Right forelimb (tissue), 1 donor: Measurements from ENCODE around the gene PIGR.
"Not testable (repeated sequence)": the region's sequence is repeated elsewhere in the genome, so short reads cannot be mapped to it uniquely, and the experiment has no call there.

Experiments
- DNase-seq: peaks from one replicate; pipeline ENCODE4 v3.0.0-alpha.2; 2018

PIGR gene

DNA sequence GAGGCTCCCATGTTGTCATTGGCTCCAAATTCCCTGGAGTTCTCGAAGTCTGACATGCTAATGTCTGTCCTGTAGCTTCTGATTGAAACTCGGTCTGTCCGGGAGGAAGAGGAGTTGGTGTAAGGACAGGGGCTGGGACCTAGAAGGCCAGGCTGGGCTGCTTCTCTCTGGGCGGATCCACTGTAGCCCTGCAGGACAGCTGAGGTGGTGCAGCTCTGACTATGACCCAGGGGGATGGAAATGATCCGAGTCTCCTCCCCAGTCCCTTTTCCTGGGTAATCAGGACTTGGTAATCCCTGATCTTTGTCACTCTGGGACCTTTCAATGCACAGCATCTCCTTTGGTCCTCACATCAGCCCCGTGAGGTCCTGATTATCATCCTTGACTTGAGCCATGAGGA, 14.6 kb downstream of the PIGR start:
- DNase-seq, result no peak

DNA sequence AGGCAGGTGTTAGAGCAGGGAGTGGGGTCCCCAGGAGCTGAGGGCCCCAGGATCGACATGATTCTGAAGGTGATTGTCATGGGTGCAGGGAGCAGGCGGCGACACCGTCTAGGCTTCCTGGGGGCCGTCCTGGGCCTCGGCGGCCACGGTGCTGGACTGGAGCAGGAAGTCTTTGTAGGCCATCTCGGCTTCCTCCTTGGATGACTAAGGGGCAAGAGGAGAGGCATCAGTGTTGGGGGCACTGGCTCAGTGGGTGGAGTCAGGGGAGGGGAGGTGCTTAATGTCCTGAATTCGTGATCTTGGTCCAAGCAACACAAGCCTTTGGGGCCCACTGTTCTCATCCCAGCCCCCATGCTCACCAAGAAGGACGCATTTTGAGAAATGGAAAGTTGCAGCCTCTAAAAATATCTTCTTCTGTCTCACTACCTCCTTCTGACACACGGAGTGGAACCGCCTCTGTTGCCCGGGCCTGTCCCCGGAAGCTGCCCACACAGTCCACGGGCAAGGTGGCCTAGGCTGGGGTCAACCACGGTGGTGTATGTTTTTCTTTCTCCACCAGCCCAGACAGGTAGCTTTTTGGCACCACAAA, 16.0 kb downstream of the PIGR start:
- no peak for DNase-seq

DNA sequence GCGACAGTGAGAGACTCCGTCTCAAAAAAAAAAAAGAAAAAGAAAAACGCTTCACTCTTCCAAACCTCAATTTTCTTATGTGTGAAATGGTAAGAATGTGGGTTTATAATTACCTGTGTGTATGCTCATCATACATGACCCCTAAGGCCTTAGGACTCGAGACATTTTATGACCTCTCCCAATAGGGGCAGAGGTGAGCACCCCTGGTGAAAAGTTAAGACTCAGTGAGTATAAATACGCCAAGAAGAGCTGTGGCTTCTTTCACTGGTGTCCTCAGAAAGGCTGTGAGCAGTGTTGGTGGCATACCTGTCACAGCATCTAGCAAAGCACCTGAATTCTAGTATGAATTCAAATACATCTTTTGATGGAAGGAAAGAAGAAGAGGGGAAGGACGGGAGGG, 16.7 kb downstream of the PIGR start:
- DNase-seq, result no peak

DNA sequence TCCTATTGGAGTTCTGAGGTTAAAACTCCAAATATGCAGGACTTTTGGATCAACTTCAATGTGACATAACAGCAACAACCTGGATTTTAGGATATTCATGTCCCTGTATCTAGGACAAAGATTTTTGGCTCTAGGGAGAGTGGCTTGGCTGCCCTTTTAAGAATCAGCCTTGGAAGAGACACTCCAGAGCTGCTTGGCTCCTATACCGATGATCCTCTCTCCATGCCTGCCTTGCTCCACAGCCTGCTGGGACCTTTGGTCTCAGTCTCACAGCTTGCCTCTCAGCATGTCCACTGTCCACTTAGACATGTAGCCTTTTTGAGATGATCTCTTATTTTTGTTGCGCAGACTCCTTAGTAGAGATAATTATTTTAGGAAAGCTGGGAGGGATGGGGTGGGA, 20.0 kb downstream of the PIGR start:
- DNase-seq, result no peak

DNA sequence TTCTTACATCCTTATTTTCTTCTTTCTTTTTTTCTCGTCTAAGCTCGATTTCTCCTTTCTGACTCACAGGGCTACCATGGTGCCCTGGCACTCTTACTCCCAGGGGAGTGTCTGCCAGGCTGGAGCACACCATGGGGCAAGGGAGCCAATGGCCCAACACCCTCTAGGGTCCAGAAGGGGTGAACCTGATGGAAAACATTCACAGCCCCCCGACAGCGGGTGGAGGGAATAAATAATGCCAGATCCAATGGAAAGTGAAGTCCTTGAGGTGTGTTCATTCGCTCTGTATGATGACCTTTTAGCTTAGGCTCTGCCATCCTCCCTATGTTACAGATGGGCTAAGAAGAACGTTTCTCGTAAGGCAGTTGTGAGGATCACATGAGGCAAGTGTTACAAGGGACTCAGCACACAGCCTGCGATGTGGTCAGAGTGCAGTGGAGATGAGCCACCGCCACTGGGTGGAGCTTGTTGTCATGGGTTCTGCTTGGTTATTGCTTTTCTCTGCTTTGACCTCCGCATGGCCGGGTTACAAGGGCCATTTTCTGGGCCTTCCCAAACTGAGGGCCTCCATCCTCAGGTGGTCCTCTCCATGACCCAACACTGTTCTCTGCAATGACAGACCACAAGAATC, 21.0 kb downstream of the PIGR start:
- no peak for DNase-seq

DNA sequence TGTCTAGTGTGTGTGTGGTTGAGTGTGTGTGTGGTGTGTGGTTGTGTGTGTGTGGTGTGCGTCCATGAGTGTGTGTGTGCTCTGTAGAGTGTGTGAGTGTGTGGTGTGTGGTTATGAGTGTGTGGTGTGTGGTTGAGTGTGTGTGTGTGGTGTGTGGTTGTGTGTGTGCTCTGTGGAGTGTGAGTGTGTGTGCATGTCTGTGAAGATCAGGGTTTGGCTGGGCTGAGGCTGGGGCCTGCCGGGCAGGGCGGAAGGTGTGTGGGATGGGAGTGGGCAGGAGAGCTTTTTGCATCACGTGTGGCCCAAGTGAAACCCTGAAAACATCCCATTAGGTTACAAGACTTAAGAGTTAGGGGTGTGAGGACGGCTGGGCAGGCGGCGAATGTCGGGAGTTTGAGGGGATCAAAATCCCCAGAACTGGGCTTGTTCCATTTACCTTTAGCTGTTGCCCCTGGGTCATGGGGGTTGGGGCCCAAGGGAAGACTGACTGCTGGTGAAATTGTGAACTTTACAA, 21.6 kb downstream of the PIGR start:
- DNase-seq, result no peak

DNA sequence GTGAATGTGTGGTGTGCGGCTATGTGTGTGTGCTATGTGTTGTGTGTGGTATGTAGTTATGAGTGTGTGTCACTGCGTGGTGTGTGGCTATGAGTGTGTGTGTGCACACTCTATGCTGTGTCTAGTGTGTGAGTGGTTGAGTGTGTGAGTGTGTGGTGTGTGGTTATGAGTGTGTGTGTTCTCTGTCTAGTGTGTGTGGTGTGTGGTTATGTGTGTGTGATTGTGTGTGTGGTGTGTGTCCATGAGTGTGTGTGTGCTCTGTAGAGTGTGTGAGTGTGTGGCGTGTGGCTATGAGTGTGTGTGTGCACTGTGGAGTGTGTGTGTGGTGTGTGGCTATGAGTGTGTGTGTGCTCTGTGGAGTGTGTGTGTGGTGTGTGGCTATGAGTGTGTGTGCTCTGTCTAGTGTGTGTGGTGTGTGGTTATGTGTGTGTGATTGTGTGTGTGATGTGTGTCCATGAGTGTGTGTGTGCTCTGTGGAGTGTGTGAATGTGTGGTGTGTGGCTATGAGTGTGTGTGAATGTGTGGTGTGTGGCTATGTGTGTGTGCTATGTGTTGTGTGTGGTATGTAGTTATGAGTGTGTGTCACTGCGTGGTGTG, 22.2 kb downstream of the PIGR start:
- not testable (repeated sequence) for DNase-seq

DNA sequence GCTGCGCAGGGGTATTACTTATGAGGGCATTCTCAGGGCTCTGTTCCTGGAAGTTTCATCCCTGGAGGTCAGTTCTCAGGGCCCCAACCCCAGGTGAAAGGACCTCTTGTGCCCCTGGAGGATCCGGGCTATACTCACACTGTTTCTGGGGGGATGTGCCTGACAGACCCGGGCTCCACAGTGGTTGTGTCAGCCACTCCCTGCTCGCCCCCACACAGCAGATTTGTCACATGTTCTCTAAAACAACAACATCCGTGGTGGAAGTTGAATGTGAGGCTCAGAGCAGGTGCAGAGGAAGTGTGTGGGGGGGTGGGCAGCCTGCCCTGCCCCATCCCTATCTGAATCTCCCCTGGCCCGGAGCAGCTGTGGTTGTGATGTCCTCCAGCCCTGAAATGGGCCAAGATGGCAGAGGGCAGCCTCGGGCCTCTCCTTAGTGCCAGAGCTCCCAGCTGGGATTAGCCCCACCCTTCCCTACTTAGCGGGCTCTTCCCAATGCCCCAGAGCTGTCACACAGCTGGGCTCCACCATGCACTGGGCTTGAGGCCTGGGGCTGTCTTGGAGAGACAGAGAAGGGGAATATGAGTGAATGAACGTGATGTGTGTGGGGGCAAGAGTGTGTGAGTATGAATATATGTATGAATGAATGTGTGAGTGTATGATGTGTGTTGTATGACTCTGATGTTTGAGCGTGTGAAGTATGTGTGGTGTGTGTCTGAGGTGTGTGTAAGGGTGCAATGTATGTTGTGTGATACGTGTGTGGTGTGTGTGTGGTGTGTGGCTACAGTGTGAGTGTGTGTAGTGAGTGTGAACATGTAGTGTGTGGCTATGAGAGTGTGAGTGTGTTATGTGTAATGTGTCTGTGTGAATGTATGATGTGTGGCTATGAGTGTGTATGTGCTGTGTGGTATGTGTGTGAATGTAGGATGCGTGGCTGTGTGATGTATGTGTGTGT, 23.0 kb downstream of the PIGR start:
- DNase-seq, result no peak

DNA sequence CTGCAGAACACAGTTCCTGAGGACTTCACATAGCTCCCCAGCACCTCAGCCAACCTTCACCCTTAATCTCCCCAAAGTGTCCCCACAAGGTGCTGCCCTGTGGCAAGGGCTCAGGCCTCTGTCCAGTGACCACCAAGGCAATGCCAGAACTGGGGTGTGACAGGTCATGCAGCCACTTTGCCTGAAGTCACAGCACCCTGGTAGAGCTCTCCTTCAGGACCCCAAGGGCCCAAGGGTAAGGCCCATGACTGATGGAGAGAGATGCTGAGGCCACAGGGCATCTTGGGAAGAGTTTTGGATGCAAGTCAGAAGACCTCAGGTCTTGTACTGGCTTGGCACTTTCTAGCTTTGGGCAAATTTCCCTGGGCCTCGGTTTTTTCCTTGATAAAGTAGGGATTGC, 23.7 kb downstream of the PIGR start:
- no peak for DNase-seq

DNA sequence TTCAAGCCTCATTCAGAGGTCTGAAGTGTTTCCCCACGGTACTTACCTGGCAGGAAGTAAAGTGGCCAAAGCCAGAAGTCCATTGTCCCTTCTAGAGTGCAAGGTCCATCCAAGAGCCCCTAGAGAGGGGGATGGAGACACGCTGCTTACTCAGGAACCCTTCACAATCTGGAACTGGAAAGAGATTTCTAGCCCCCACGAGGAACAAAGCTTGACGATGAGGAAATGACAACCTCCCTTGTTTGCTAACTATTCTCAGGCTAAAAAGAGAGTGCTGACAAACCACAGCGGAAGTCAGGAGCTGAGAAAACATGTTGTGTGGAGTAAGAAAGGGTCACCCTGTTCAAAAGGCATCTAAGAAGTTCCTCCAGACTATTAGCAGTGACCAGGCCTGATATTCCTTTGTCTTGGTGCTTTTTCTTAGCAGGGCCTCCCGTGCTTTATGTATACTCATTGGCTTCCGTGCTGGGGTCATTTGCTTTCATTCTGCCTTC, 24.4 kb downstream of the PIGR start, which contains the start of gene FCMR:
Gene FCMR, minus strand, starts transcription at position 170 of the 494 bp plus-strand sequence. Its CDS starts 87 bp downstream, at position 83.
- no peak for DNase-seq

DNA sequence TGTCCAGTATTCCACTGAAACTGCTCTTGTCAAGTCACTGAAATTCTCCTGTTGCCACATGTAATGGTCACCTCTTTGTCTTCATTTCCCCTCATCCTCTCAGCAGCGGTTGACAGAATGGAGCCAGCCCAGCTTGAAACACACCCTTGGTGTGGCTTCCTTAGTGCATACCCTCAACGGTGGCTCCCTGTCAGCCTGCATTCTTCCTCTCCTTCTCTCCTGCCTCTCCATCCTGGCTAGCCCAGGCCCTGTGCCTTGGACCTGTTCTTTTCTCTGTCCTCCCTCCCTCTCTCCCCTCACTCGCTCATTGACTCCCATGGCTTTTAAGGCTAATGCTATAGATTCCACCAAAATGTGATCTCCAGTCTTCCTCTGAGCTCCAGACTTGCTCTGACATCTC, 28.2 kb downstream of the PIGR start:
- no peak for DNase-seq

DNA sequence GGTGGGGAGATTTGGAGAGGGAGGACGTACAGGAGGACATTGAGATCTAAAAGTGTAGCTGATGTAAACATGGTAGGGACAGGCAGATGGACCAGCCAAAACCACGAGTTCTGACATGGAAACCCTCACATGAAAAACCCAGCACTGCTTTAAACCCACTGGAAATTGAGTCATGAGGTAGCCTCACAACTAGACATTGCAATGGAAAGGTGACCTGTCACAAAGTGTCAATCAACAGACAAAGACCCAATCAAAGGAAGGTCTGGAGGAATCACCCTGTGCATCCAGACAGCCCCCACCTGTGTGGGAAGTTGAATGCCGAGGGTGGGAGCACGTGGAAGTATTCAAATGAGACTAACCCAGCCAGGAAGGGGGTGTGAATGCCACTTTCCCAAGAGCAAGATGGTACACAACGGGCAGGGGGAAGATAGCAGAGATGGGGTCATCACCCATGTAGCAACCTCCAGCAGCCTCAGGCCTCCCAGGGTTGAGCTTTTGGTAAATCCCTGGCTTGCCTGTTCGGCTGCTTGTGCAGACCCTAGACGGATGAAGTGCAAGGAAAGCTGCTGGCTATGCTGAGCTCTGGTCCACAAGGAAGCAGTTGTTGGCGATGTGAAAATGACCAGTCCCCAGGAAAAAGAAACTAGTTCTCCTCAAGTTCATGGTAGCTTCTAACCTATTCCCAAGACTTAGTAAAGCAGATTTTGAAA, 30.1 kb downstream of the PIGR start:
- DNase-seq, result no peak

DNA sequence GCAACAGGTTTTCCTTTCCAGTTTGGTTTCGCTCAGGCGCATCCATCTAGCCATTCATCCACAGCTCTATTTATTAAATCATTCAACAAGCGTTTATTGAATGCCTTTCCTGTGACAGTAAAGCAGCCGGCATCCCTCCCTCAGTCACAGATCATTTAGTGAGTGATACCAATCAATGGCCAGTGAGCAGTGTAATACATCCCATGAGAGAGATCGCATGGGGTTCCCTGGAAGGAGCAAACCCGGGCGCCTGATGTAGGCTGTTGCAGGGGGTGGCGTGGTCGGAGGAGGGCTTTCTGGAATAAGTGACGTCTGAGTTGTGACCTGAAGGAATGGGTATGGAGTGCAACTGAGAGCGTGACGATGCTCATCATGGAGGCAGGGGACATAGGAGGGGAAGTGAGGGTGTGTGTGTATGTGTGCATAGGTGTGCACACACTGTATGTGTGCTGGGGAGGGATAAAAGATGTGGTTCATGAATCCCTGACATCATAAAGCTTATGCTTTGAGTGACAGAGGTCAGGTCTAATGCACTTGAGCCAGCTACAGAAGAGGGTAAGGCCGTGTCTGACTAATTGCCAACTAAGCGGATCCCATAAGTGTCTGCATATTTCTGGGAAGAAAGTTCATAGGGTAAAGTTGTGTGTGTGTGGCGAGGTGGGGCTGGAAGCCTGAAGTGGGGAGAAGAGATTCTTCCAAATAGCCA, 31.1 kb downstream of the PIGR start:
- DNase-seq, result no peak

DNA sequence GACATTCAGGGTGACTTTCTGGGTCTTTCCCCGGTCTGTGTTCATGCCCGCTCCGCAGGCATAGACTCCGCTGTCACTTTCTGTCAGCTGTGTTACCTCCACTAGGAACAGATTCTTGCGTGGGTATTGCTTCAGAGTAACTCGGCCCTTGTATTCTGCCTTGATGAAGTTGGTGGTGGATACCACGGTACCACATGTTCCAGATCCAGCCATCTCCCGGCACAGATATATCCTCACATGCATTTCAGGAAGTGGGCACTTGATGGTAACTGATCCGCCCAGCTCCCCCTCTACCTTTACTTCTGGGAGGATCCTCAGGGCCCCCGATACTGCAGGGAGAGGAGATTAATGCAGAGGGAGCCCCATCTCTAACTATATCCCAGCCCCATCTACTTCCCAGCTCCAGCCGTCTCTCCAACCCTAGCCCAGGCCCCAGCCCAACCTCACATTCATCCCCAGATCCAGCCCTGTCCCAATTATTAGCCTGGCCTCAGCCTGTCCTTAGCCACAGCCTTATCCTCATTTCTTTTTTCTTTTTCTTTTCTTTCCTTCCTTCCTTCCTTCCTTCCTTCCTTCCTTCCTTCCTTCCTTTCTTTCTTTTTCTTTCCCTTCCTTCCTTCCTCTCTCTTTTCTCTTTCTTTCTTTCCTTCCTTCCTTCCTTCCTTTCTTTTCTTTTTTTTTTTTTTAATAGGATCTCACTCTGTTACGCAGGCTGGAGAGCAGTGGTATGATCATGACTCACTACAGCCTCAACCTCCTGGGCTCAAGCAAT, 32.3 kb downstream of the PIGR start:
- DNase-seq, result no peak

DNA sequence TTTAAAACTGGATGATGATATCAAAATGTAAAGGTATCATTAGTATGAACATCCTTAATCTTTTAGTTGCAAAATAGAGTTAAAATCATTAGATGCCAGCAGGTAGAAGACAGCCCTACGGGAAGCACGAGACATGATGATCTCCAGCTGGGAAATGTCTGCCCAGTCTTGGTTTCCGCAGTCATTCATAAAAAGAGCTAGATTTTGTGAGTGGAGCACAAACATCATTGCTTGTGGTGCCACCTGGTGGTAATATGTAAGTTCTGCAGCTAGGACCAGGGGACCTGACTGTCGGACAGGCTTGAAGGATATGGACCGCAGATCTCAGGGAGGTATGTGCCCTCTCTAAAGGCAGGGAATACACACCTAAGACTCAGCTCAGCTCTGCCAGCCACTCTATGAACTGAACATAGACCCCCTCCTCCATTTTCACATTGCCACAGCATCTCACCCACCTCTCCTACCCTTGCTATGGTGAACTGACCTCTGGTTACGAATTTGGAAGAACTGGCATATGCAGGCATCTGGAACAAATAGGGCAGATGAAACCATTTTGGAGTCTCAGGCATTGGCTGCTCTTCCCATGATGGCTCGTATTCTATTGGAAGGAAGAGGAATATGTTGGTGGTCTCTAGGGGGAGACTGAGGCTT, 33.7 kb downstream of the PIGR start:
- peak; percentile 74 for DNase-seq

DNA sequence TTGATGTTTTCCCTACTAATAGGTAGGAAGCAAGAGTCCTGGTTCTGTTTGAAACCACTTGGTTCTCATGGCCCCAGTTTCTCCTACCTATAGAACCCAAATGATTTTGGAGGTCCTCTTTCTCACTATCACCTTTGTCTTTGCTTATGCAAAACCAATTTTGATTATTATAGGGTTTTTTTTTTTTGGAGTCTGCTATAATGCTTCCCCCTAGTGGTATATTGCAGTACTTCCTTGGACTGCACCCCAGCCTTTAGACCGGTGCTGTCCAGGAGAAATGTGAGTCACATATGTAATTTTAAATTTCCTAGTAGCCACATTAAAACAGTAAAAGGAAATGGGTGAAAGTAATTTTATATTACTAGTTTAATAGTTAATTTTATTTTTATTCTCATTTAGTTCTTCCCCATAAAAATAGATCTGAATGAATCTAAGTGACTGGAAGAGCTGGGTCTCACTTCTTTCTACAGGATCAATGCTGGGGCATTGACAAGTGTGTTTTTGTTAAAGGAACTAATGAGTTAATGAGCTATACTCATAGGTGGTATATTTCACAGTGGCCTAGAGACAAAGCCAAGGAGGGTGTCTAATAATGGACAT, 35.1 kb downstream of the PIGR start:
- no peak for DNase-seq

DNA sequence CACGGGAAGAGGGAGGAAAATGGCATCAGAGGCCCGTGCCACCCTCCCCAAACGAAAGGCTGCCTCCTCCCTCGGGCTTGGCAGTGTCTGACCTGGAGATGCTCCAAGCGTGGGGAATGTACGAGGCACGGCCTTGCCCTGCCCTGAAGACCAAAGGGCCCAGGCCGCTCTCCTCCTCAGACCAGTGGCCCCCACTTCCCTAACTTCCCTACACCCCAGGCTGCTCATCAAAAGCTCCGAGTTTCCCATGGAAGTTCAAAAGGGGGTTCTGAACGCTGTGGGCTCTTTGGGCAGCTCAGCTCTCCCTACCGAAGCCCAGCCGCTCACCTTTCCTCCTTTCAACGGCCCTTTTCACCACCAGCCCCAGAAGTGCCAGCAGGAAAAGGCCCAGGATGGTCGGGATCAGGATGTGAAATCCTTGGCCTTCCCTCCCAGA, 36.4 kb downstream of the PIGR start:
- DNase-seq, result no peak

DNA sequence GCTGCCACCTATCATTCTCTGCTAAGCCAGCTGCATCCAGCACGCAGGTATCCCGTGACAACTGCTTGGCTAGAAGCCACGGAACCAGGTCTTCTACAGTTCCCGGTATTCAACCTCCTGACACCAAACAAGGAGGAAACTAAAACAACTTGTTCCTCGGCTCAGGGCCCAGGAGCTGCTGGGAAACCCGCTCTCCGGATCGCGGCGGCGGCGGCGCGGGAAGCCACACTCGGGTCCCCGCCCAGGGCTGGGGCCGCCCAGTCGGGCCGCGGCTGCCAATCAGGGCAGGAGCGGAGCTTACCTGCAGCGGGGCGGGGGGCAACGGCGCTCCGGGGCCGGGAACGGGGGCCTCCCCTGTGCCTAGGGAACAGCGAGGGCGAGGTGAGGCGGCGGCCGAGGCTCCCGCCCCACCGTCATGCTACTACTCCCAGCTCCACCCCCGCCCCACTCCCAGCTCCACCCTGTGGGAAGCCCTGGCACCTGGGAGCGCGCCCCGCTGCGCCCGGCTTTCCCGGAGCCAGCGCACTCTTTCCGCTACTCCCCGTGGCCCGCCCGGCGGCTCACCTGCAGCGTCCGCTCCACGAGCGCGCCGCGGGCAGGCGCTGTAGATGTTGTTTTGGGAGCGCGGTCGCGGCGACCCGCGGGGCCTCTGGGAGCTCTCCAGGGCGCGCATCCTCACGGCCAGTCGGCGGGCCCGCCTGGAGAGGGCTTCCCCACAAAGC, 36.9 kb downstream of the PIGR start:
- DNase-seq, result peak; percentile 54

DNA sequence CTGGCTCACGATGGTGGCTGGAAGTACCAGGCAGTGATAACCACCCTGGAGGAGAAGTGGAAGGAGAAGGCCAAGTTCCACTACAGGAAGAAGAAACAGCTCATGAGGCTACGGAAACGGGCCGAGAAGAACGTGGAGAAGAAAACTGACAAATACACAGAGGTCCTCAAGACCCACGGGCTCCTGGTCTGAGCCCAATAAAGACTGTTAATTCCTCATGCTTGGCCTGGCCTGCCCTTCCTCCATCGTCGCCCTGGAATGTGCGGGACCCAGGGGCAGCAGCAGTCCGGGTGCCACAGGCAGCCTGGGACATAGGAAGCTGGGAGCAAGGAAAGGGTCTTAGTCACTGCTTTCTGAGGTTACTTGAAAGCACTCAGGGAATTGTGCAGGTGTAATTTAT, 38.2 kb downstream of the PIGR start:
- DNase-seq, result no peak
